Measurements from ENCODE around the gene BMP8A. TPM values are rescaled to one million over a fixed set of nuclear protein-coding genes. Genes with fewer than 3 reads are reported as not detected.
A peak's percentile ranks its signal among the peaks of the same experiment; 100 is the strongest.

Gene BMP8A
- total and polyA plus RNA-seq, 12 donors: 0.16 to 1.8 (median 0.66) TPM; not detected in 3

DNA sequence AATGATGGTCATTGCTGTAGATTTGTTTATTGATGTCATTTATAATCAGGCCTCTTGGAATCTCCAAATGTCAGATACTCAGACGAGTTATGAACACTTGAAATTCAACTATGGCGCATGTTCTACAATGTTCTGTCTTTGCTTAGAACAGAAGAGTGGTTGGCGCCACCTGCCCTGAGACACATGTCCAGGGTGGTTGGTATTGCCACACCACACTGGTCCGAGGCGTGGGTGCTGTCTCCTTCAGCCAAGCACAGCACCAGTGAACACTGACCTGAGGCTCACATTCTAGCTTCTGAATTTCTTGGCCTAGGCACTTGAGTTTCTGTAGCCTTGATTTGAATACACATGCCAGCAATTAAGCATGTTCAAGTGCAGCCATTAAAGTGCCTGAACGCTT is 10.1 kb upstream of the BMP8A start:
- H3K27me3 ChIP-seq: no peaks in the 10 kb centered on the region
- no peak overlapping the region for H3K27ac ChIP-seq
- peak in 2 of 8 donors; percentile 54 to 63 for ATAC-seq
- peaks cover 0 to 18% (median 3%) of the 10 kb centered on the region in 9 donors for H3K4me1 ChIP-seq
- no peak for TF ChIP-seq CTCF (IDR thresholded peaks at IDR 0.05)
- H3K36me3 ChIP-seq: peaks cover 0 to 97% (median 69%) of the 10 kb centered on the region in 9 donors
- DNase-seq: no peak
- WGBS, 2 donors: 78 to 80% methylated on average over 6 of the region's 6 CpGs
- H3K4me3 ChIP-seq: no peak overlapping the region
- H3K9me3 ChIP-seq: no peaks in the 10 kb centered on the region
- intact Hi-C loops (cut with DNase I): loop anchor here in 1 of 10 donors (10.0 kb wide), 1 partner anchor 54 kb away; no protein-coding TSS in a partner anchor

- intact Hi-C loops (cut with DNase I): loop anchor here in 1 of 10 donors (10.0 kb wide), 1 partner anchor 52 kb away; no protein-coding TSS in a partner anchor
- TF ChIP-seq CTCF (IDR thresholded peaks at IDR 0.05): no peak
- Histone ChIP-seq H3K4me3 (no peak overlapping the region), H3K27me3 (no peaks in the 10 kb centered on the region), H3K27ac (no peak overlapping the region), H3K4me1 (peaks cover 0 to 18% (median 2%) of the 10 kb centered on the region in 9 donors), H3K36me3 (peaks cover 0 to 100% (median 76%) of the 10 kb centered on the region in 9 donors), H3K9me3 (no peaks in the 10 kb centered on the region)
- DNase-seq (no peak), ATAC-seq (no peak)
- 47 to 57% methylated on average over 1 of the region's 1 CpG for WGBS, 2 donors
Observed at GRCh38 chr1:39483276-39483675, 8.2 kb upstream of the BMP8A start.

DNA sequence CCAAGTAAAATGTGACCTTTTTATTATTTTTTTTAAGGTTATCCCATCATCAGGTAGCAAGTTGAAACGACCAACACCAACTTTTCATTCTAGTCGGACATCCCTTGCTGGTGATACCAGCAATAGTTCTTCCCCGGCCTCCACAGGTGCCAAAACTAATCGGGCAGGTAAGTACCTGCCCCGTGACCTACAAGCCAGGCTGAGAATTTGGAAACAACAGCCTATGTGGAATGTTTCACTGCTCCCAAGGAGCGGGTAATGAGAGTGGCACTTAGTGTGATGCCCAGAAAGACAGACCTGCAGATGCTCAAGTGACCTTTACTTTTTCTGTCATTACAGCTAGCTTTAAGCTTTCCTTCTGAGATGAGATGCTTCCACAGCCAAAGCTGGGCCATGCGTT is 6.9 kb upstream of the BMP8A start:
- no peak for TF ChIP-seq CTCF (IDR thresholded peaks at IDR 0.05)

GRCh38 chr1:39485046-39485803 is 6.2 kb upstream of the BMP8A start:
- Histone ChIP-seq H3K27me3 (peaks cover 0 to 1% (median 0%) of the 10 kb centered on the region in 7 donors), H3K9me3 (no peaks in the 10 kb centered on the region), H3K27ac (peak overlapping the region in 7 of 10 donors; percentile 23 to 71 (median 61)), H3K4me1 (peaks cover 0 to 18% (median 3%) of the 10 kb centered on the region in 9 donors), H3K36me3 (peaks cover 0 to 82% (median 59%) of the 10 kb centered on the region in 9 donors), H3K4me3 (no peak overlapping the region)
- ATAC-seq (peak in 7 of 8 donors; percentile 29 to 80 (median 61)), DNase-seq (peak; percentile 41 to 49)
- no peak for TF ChIP-seq CTCF (IDR thresholded peaks at IDR 0.05)
- WGBS, 2 donors: 58 to 74% methylated on average over 14 of the region's 14 CpGs
- intact Hi-C loops (cut with DNase I): loop anchor here in 1 of 10 donors (10.0 kb wide), 1 partner anchor 50 kb away; no protein-coding TSS in a partner anchor

More for the DNA sequence above, 6.9 kb upstream of the BMP8A start:
- DNase-seq (no peak), ATAC-seq (peak in 1 of 8 donors; percentile 13)
- intact Hi-C loops (cut with DNase I): loop anchor here in 1 of 10 donors (10.0 kb wide), 1 partner anchor 50 kb away; no protein-coding TSS in a partner anchor
- WGBS, 2 donors: 95 to 96% methylated on average over 7 of the region's 7 CpGs
- Histone ChIP-seq H3K36me3 (peaks cover 0 to 89% (median 63%) of the 10 kb centered on the region in 9 donors), H3K4me1 (peaks cover 0 to 18% (median 3%) of the 10 kb centered on the region in 9 donors), H3K4me3 (no peak overlapping the region), H3K9me3 (no peaks in the 10 kb centered on the region), H3K27me3 (no peaks in the 10 kb centered on the region), H3K27ac (peak overlapping the region in 5 of 10 donors; percentile 15 to 71 (median 64))

Data from heart right ventricle (tissue), 16 donors.